GM21381 (cell line): ENCODE results near the gene LRP11.
"Not testable (repeated sequence)": the region's sequence is repeated elsewhere in the genome, so short reads cannot be mapped to it uniquely, and the experiment has no call there.

Experiments
- ATAC-seq: cut with Tn5 transposase; IDR thresholded peaks from one replicate; pipeline ENCODE4 v1.9.1; 2021; ENCODE audit warnings: mild to moderate bottlenecking, moderate library complexity; ENCODE audit not compliant: unreplicated experiment

Gene LRP11

GRCh38 chr6:149863698-149864577 is at the start of gene LRP11:
Gene LRP11 (minus strand): TSS chr6:149864359. CDS start chr6:149864020, 339 bp downstream.
- peak; percentile 90 for ATAC-seq

- ATAC-seq = no peak
Measured at GRCh38 chr6:149913540-149914240, 49.5 kb upstream of the LRP11 start.

- ATAC-seq = no peak
Measured at GRCh38 chr6:149913085-149913484, 48.9 kb upstream of the LRP11 start.

- ATAC-seq = not testable (repeated sequence)
Measured at GRCh38 chr6:149912680-149913079, 48.5 kb upstream of the LRP11 start.

GRCh38 chr6:149910721-149911151 is 46.6 kb upstream of the LRP11 start:
- no peak for ATAC-seq

- ATAC-seq = no peak
Measured at GRCh38 chr6:149909701-149910470, 45.7 kb upstream of the LRP11 start.

- ATAC-seq = not testable (repeated sequence)
Measured at GRCh38 chr6:149908480-149908879, 44.3 kb upstream of the LRP11 start.

- ATAC-seq = no peak
Measured at GRCh38 chr6:149907317-149907716, 43.2 kb upstream of the LRP11 start.

GRCh38 chr6:149906405-149906804 is 42.2 kb upstream of the LRP11 start:
- ATAC-seq = no peak

- ATAC-seq = no peak
Measured at GRCh38 chr6:149905911-149906371, 41.8 kb upstream of the LRP11 start.

GRCh38 chr6:149905371-149905910 is 41.3 kb upstream of the LRP11 start:
- no peak for ATAC-seq

- no peak for ATAC-seq
Measured at GRCh38 chr6:149904661-149905370, 40.7 kb upstream of the LRP11 start.

GRCh38 chr6:149903938-149904611 is 39.9 kb upstream of the LRP11 start:
- no peak for ATAC-seq

- ATAC-seq = no peak
Measured at GRCh38 chr6:149901444-149902140, 37.4 kb upstream of the LRP11 start.

GRCh38 chr6:149900620-149901443 is 36.7 kb upstream of the LRP11 start:
- no peak for ATAC-seq

GRCh38 chr6:149899926-149900619 is 35.9 kb upstream of the LRP11 start:
- ATAC-seq = no peak

GRCh38 chr6:149899486-149899885 is 35.3 kb upstream of the LRP11 start:
- no peak for ATAC-seq

GRCh38 chr6:149898966-149899365 is 34.8 kb upstream of the LRP11 start:
- no peak for ATAC-seq
